Measurements from ENCODE around the gene MTMR1.

DNA sequence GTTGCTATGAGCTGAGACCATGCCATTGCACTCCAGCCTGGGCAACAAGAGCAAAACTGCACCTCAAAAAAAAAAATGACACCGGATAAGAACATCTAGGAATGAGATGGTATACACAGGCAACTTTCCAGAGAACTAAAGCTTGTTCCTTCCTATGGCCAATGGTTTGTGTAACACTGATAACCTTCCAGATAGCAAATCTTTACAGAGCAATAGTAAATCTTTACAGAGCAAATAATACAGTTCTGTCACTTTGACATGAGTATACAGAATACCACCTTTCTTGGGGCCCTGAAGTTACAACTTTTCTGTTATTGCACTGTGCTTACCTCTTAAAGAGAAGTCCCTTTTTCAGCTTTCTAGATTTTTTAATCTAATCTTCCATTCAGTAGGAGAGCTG, 113.6 kb downstream of the MTMR1 start:
- TF ChIP-seq CTCF (IDR thresholded peaks at IDR 0.05) (no peak), ZFX (IDR thresholded peaks at IDR 0.05; ENCODE audit: borderline replicate concordance) (no peak)

Measured in 22Rv1 (cell line).